Activated B cell treated with CpG ODN at 0.5 μM for 24 hours (primary cell): Measurements from ENCODE around the gene INHBE. TPM values are rescaled to one million over a fixed set of nuclear protein-coding genes. Genes with fewer than 3 reads are reported as not detected.
"Not testable (repeated sequence)": the region's sequence is repeated elsewhere in the genome, so short reads cannot be mapped to it uniquely, and the experiment has no call there.

Experiments used
- ATAC-seq: fragments of 200-7000 bp; cut with Tn5 transposase; one replicate; pipeline ENCODE4 v1.10.0; 2021; ENCODE audit warnings: low read depth, mild to moderate bottlenecking, moderate library complexity
- CTCF ChIA-PET: fragments of 350-600 bp; sonication (Branson Sonifier 250); formaldehyde crosslinking; loops from one replicate; lab custom pipeline; 2021; ENCODE audit warnings: antibody characterized with exemption; lab: Charles Lee
- POLR2A ChIA-PET: fragments of 350-600 bp; sonication (Branson Sonifier 250); formaldehyde crosslinking; loops from one replicate; lab custom pipeline; 2021; ENCODE audit warnings: antibody characterized with exemption; lab: Charles Lee
- DNase-seq: peaks from one replicate; pipeline ENCODE4 v3.0.0; 2022
- H3K27ac Mint-ChIP-seq: one replicate; pipeline ENCODE4 v1.8.0; 2020; ENCODE audit warnings: mixed read lengths
- H3K27me3 Mint-ChIP-seq: one replicate; pipeline ENCODE4 v1.8.0; 2021; ENCODE audit warnings: mixed read lengths
- H3K36me3 Mint-ChIP-seq: one replicate; pipeline ENCODE4 v1.8.0; 2021; ENCODE audit warnings: low read depth, mixed read lengths
- H3K4me1 Mint-ChIP-seq: one replicate; pipeline ENCODE4 v1.8.0; 2021; ENCODE audit warnings: mixed read lengths
- H3K4me3 Mint-ChIP-seq: one replicate; pipeline ENCODE4 v1.8.0; 2020; ENCODE audit warnings: mild to moderate bottlenecking, mixed read lengths
- H3K9me3 Mint-ChIP-seq: one replicate; pipeline ENCODE4 v1.8.0; 2020; ENCODE audit warnings: mixed read lengths
- intact Hi-C: fragments of 100-400 bp; cut with micrococcal nuclease; formaldehyde crosslinking; loops from one replicate; pipeline ENCODE4 v1.15.1; 2024
- total RNA-seq: library from RNA; stranded (reverse); gene quantifications from 2 replicates; pipeline ENCODE4 v1.2.3, GENCODE V29; 2022
- TF ChIP-seq, protein P1 (sequence below): fragments of 200-600 bp; IDR thresholded peaks from one replicate; pipeline ENCODE4 v1.8.0; 2022; ENCODE audit warnings: antibody characterized with exemption, mild to moderate bottlenecking

The INHBE gene
- total RNA-seq, 1 donor from 2014 or later = 0.29 TPM

DNA sequence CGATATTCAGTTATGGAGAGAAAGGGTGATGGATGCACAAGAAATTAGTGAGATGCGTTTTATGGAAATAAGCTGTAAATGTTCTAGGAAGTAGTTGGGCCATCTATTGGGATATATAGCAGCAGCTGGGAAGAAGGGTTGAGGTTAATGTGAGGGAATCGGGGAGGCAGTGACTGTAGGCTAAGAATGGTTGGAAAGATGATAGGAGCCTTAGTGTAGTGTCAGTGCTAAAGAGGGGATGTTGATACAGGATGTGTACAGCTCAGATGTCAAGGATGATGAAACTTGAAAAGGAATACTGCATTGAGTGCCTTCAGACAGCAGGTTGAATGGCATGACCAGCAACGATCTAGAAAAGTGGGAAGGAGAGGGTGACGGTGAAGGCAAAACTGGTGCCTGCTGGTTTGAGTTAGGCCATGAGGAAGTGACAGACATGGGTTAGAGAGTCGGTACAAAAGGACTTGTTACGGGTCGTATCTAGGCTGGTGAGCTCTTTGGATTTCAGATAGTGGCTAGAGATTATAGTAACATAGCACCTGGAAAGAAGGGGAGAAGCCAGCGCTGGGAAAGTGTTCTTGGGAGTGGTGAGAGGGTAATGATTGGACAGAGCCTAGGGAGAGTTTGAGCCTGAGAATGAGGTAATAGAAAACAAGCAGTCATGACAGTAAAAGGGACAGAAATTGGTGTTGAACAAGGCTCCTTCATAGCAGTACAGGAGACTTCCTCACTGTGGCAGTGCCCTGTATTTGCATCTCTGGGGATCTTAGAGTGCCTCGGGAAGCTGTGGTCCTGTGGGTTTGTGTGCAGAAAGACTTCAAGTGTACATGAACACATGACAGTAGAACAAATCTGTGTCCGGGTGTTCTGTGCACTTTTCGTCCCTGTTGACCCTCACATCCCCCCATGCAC, 42.4 kb downstream of the INHBE start:
- Mint-ChIP-seq H3K4me1 (peaks cover 3% of the 10 kb centered on the region), H3K36me3 (peaks cover 79% of the 10 kb centered on the region), H3K4me3 (no peak overlapping the region), H3K27ac (peak overlapping the region; percentile 2), H3K9me3 (no peaks in the 10 kb centered on the region), H3K27me3 (no peaks in the 10 kb centered on the region)
- intact Hi-C loops = no loop called here
- DNase-seq = no peak
- POLR2A ChIA-PET = interaction anchor here (0.5 to 1.1 kb wide), 6 partner anchors 8 to 149 kb away, joined by 3 to 7 read pairs (median 3); no protein-coding TSS in a partner anchor
- TF ChIP-seq, protein P1, sequence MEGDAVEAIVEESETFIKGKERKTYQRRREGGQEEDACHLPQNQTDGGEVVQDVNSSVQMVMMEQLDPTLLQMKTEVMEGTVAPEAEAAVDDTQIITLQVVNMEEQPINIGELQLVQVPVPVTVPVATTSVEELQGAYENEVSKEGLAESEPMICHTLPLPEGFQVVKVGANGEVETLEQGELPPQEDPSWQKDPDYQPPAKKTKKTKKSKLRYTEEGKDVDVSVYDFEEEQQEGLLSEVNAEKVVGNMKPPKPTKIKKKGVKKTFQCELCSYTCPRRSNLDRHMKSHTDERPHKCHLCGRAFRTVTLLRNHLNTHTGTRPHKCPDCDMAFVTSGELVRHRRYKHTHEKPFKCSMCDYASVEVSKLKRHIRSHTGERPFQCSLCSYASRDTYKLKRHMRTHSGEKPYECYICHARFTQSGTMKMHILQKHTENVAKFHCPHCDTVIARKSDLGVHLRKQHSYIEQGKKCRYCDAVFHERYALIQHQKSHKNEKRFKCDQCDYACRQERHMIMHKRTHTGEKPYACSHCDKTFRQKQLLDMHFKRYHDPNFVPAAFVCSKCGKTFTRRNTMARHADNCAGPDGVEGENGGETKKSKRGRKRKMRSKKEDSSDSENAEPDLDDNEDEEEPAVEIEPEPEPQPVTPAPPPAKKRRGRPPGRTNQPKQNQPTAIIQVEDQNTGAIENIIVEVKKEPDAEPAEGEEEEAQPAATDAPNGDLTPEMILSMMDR = no peak
- CTCF ChIA-PET = no interaction called here
- ATAC-seq = peak; percentile 18

DNA sequence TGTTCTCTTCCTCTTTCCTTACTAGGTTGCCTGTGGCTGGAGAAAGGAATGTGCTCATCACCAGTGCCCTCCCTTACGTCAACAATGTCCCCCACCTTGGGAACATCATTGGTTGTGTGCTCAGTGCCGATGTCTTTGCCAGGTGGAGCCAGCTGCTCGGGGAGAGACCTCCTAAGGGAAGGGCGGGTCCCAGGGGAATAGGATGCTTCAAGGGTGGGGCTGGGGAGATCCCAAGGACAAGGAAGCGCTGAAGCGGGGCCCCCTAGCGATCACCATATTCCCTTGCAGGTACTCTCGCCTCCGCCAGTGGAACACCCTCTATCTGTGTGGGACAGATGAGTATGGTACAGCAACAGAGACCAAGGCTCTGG, 43.0 kb downstream of the INHBE start:
- ATAC-seq (no peak), DNase-seq (no peak)
- no peak overlapping the region for H3K4me3 Mint-ChIP-seq
- no peaks in the 10 kb centered on the region for H3K27me3 Mint-ChIP-seq
- intact Hi-C loops = no loop called here
- ChIA-PET POLR2A (interaction anchor here (0.5 to 1.4 kb wide), 3 partner anchors 21 to 150 kb away, joined by 3 to 7 read pairs (median 4); no protein-coding TSS in a partner anchor), CTCF (no interaction called here)
- TF ChIP-seq, protein P1 = no peak
- H3K36me3 Mint-ChIP-seq = peaks cover 78% of the 10 kb centered on the region
- H3K27ac Mint-ChIP-seq = no peak overlapping the region
- peaks cover 3% of the 10 kb centered on the region for H3K4me1 Mint-ChIP-seq
- no peaks in the 10 kb centered on the region for H3K9me3 Mint-ChIP-seq

- H3K4me3 Mint-ChIP-seq = no peak overlapping the region
- ChIA-PET POLR2A (interaction anchor here (1.4 kb wide), 1 partner anchor 21 kb away, joined by 4 read pairs; no protein-coding TSS in a partner anchor), CTCF (no interaction called here)
- peaks cover 82% of the 10 kb centered on the region for H3K36me3 Mint-ChIP-seq
- no peak overlapping the region for H3K27ac Mint-ChIP-seq
- ATAC-seq (no peak), DNase-seq (no peak)
- intact Hi-C loops = no loop called here
- H3K9me3 Mint-ChIP-seq = no peaks in the 10 kb centered on the region
- TF ChIP-seq, protein P1 = no peak
- peaks cover 3% of the 10 kb centered on the region for H3K4me1 Mint-ChIP-seq
- no peaks in the 10 kb centered on the region for H3K27me3 Mint-ChIP-seq
These were observed 43.5 kb downstream of the INHBE start for GRCh38 chr12:57498571-57498970.

DNA sequence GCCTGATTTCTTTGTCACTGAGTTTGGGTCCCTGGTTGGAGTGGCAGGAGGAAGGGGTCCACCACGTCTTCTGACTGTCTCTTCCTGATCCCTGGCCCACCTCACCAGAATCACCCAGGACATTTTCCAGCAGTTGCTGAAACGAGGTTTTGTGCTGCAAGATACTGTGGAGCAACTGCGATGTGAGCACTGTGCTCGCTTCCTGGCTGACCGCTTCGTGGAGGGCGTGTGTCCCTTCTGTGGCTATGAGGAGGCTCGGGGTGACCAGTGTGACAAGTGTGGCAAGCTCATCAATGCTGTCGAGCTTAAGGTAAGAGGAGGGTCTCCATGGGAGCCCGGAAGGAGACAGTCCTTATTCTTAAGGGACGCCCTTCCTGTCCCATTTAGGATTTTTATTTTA, 45.1 kb downstream of the INHBE start:
- ChIA-PET CTCF (no interaction called here), POLR2A (interaction anchor here (0.9 to 1.3 kb wide), 3 partner anchors 12 to 19 kb away, joined by 3 to 7 read pairs (median 5); partner anchors contain the start of gene MARS1)
- Mint-ChIP-seq H3K36me3 (peaks cover 90% of the 10 kb centered on the region), H3K27me3 (no peaks in the 10 kb centered on the region), H3K4me1 (peaks cover 3% of the 10 kb centered on the region), H3K27ac (no peak overlapping the region), H3K9me3 (no peaks in the 10 kb centered on the region), H3K4me3 (no peak overlapping the region)
- ATAC-seq (no peak), DNase-seq (no peak)
- intact Hi-C loops = no loop called here
- TF ChIP-seq, protein P1 = no peak

DNA sequence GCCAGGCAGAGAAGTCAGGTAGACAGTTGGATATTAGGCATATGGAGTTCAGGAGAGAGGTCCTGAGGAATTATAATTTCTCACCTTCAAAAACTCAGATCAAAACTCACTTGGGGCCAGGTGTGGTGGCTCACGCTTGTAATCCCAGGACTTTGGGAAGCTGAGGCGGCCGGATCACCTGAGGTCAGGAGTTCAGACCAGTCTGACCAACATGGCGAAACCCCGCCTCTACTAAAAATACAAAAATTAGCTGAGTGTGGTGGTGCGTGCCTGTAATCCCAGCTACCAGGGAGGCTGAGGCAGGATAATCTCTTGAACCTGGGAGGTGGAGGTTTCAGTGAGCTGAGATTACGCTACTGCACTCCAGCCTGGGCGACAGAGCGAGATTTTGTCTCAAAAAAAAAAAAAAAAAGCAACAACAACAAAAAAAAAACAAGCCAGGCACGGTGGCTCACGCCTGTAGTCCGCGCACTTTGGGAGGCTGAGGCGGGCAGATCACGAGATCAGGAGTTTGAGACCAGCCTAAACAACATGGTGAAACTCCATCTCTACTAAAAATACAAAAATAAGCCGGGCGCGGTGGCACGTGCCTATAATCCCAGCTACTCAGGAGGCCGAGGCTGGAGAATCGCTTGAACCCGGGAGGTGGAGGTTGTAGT, 47.3 kb downstream of the INHBE start:
- POLR2A ChIA-PET = interaction anchor here (1.6 to 2.5 kb wide), 2 partner anchors 18 to 25 kb away, joined by 8 to 18 read pairs; partner anchors contain the start of gene DDIT3
- CTCF ChIA-PET, H3K9me3 Mint-ChIP-seq, H3K4me1 Mint-ChIP-seq, H3K27me3 Mint-ChIP-seq, intact Hi-C loops, DNase-seq, H3K4me3 Mint-ChIP-seq, ATAC-seq, H3K27ac Mint-ChIP-seq: not testable (repeated sequence)
- H3K36me3 Mint-ChIP-seq = peaks cover 84% of the 10 kb centered on the region

DNA sequence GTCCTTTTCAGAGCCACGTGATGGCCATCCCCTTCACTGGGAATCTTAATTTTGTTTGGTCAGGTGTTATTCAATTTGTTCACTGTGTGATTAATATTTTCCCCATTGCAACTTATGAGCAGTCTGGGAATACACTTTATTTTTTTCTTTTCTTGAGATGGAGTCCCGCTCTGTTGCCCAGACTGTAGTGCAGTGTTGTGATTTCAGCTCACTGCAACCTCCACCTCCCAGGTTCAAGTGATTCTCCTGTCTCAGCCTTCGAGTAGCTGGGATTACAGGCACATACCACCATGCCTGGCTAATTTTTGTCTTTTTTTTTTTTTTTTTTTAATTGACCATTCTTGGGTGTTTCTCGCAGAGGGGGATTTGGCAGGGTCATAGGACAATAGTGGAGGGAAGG, 51.4 kb downstream of the INHBE start:
- H3K4me1 Mint-ChIP-seq, POLR2A ChIA-PET, H3K27ac Mint-ChIP-seq, H3K4me3 Mint-ChIP-seq, DNase-seq, ATAC-seq, CTCF ChIA-PET, H3K27me3 Mint-ChIP-seq, H3K9me3 Mint-ChIP-seq, intact Hi-C loops: not testable (repeated sequence)
- peaks cover 76% of the 10 kb centered on the region for H3K36me3 Mint-ChIP-seq
